ENCODE measurements around the gene CGB5. TPM values are rescaled to one million over a fixed set of nuclear protein-coding genes. Genes with fewer than 3 reads are reported as not detected.
A peak's percentile ranks its signal among the peaks of the same experiment; 100 is the strongest.

CGB5 gene
- total and polyA plus RNA-seq, 9 of the 15 experiments (the other 6 are each of a cell fraction or from before 2014, with no cell fraction given): not detected

GRCh38 chr19:49004964-49005614 is 38.6 kb upstream of the CGB5 start (continued):
- TF ChIP-seq, protein P1, sequence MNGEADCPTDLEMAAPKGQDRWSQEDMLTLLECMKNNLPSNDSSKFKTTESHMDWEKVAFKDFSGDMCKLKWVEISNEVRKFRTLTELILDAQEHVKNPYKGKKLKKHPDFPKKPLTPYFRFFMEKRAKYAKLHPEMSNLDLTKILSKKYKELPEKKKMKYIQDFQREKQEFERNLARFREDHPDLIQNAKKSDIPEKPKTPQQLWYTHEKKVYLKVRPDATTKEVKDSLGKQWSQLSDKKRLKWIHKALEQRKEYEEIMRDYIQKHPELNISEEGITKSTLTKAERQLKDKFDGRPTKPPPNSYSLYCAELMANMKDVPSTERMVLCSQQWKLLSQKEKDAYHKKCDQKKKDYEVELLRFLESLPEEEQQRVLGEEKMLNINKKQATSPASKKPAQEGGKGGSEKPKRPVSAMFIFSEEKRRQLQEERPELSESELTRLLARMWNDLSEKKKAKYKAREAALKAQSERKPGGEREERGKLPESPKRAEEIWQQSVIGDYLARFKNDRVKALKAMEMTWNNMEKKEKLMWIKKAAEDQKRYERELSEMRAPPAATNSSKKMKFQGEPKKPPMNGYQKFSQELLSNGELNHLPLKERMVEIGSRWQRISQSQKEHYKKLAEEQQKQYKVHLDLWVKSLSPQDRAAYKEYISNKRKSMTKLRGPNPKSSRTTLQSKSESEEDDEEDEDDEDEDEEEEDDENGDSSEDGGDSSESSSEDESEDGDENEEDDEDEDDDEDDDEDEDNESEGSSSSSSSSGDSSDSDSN (IDR thresholded peaks at IDR 0.05; ENCODE audit: borderline replicate concordance in 1 of 2, low read depth in 2 of 2, low read length in 2 of 2): no peak
- TF ChIP-seq ZNF830 (CRISPR knock-in tag; IDR thresholded peaks at IDR 0.05) (no peak), ZNF224 (CRISPR knock-in tag; IDR thresholded peaks at IDR 0.05) (no peak)

GRCh38 chr19:49006905-49007304 is 36.7 kb upstream of the CGB5 start:
- Histone ChIP-seq H3K36me3 (ENCODE audit: control insufficient read depth, insufficient read depth, low read length) (peaks cover 85% of the 10 kb centered on the region), H3K79me2 (ENCODE audit: control insufficient read depth, insufficient read depth, low read length) (no peaks in the 10 kb centered on the region), H3K27ac (ENCODE audit: extremely low read depth, low read depth, low read length) (no peak overlapping the region), H3K9ac (ENCODE audit: insufficient read depth in 1 of 2, low read depth in 2 of 2, low read length in 2 of 2) (no peak overlapping the region), H3K4me3 (no peak overlapping the region), H3K4me1 (replicated peaks in 1 of 2; ENCODE audit: control insufficient read depth in 2 of 2, insufficient read depth in 2 of 2, low read length in 2 of 2) (peaks cover 0 to 6% of the 10 kb centered on the region in 2 experiments; a peak in 1 of 5 replicates), H3K27me3 (ENCODE audit: control insufficient read depth in 2 of 2, insufficient read depth in 2 of 2, low read length in 2 of 2) (no peaks in the 10 kb centered on the region), H4K20me1 (replicated peaks; ENCODE audit: control insufficient read depth, insufficient read depth, low read length) (no peaks in the 10 kb centered on the region), H2AFZ (ENCODE audit: low read depth, low read length) (no peak overlapping the region), H3K9me3 (replicated peaks; ENCODE audit: control insufficient read depth, insufficient read depth, low read depth, low read length) (no peaks in the 10 kb centered on the region), H3K4me2 (ENCODE audit: insufficient read depth, low read length) (no peak overlapping the region), H3K9me1 (ENCODE audit: control insufficient read depth, insufficient read depth, low read length) (peaks cover 4% of the 10 kb centered on the region)
- no peak for TF ChIP-seq NRF1 (conservative IDR thresholded peaks at IDR 0.05 in 1 of 2, IDR thresholded peaks at IDR 0.05 in 1 of 2)
- peak; percentile 29; the same call in 1 of the 2 replicates for TF ChIP-seq POLR2G (IDR thresholded peaks at IDR 0.05; ENCODE audit: low read depth, low read length)
- no peak for TF ChIP-seq ZNF589 (CRISPR knock-in tag; IDR thresholded peaks at IDR 0.05; ENCODE audit: low read depth)
- peak; percentile 45 for TF ChIP-seq RBFOX2 (IDR thresholded peaks at IDR 0.05; ENCODE audit: low read depth, low read length)
- WGBS (ENCODE audit: insufficient coverage, low coverage, missing lambda C conversion rate): 98% methylated on average over 21 of the region's 22 CpGs
- in situ Hi-C loops (cut with MboI) (no loop called here), intact Hi-C loops (cut with micrococcal nuclease) (no loop called here)
- POLR2A ChIA-PET: interaction anchor here (1.3 kb wide), 2 partner anchors 9 to 13 kb away, joined by 4 to 5 read pairs; partner anchors contain the start of genes GYS1 and RUVBL2
- ATAC-seq: no peak
- no peak for FAIRE-seq
- CTCF ChIA-PET (ENCODE audit: low intra/inter-chr PET ratio): no interaction called here
- BruUV-seq (replicated peaks): no TSS peak
- no peak for DNase-seq (ENCODE audit: extremely low read depth in 1 of 4, low spot score in 3 of 4)

Measured in K562 (cell line).